Spleen (tissue), 7 donors: ENCODE measurements around the gene PPP1CA.
A peak's percentile ranks its signal among the peaks of the same experiment; 100 is the strongest.

ENCODE experiments used
- POLR2A ChIP-seq, 3 donors: fragments of 450-650 bp; IDR thresholded peaks; one replicate each; pipeline ENCODE4 v1.5.1; 2017; ENCODE audit warnings: antibody characterized with exemption in 3 of 3, mild to moderate bottlenecking in 1 of 3
- POLR2AphosphoS5 ChIP-seq, 3 donors: sonication (generic); formaldehyde crosslinking; IDR thresholded peaks; one replicate each; pipeline ENCODE4 v1.5.1; 2017; ENCODE audit warnings: antibody characterized with exemption in 3 of 3
- TF ChIP-seq, protein P1 (sequence below), 11 experiments: fragments of 200-600 bp in 7 of 11; fragments of 450-650 bp in 4 of 11; sonication (generic) in 4 of 11; IDR thresholded peaks in 8 of 11; conservative IDR thresholded peaks in 3 of 11; 1 replicate in 7 of 11; 2 replicates in 4 of 11; pipeline versions ENCODE4 v1.4.0 to v1.8.0; 2016 to 2021; ENCODE audit warnings: antibody characterized with exemption in 11 of 11, inconsistent platforms in 4 of 11, mild to moderate bottlenecking in 1 of 11
- donor health status: DM: no; HTN: no; CAD: no; lungs with moderate emphysema.
- donor health status: DM: no; HTN: no; CAD: no.
- donor health status: DM: no; HTN: no; CAD: no.

DNA sequence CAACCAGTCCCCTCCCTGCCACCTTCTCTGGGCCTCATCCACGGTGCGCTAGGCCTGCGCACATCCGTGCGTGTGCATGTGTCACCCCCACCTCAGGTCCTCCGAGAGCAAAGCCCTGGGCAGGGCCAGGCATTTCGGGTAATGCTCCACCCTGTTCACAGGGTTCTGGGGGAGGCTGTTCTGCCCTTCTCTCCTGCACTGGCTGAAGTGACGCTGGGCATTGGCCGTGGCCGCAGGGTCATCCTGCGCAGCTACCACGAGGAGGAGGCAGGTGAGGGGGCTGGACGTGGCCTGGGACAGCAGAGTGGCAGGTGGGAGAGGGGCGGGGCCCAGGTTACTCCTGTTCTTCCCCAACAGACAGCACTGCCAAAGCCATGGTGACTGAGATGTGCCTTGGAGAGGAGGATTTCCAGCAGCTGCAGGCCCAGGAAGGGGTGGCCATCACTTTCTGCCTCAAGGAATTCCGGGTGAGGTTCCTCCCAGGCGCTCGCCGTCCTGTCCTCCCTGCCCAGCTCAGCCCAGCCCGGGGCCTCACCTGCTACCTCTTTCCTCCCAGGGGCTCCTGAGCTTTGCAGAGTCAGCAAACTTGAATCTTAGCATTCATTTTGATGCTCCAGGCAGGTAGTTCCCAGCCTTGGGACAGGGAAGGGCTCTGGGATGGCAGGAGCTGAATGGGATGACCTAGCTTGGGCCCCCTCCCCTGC lies 6.0 kb downstream of the PPP1CA start:
- peak in 2 of 3 donors; percentile 4 to 70 for TF ChIP-seq POLR2AphosphoS5 (IDR thresholded peaks at IDR 0.05)
- no peak for TF ChIP-seq POLR2A (IDR thresholded peaks at IDR 0.05)
- TF ChIP-seq, protein P1, sequence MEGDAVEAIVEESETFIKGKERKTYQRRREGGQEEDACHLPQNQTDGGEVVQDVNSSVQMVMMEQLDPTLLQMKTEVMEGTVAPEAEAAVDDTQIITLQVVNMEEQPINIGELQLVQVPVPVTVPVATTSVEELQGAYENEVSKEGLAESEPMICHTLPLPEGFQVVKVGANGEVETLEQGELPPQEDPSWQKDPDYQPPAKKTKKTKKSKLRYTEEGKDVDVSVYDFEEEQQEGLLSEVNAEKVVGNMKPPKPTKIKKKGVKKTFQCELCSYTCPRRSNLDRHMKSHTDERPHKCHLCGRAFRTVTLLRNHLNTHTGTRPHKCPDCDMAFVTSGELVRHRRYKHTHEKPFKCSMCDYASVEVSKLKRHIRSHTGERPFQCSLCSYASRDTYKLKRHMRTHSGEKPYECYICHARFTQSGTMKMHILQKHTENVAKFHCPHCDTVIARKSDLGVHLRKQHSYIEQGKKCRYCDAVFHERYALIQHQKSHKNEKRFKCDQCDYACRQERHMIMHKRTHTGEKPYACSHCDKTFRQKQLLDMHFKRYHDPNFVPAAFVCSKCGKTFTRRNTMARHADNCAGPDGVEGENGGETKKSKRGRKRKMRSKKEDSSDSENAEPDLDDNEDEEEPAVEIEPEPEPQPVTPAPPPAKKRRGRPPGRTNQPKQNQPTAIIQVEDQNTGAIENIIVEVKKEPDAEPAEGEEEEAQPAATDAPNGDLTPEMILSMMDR (IDR thresholded peaks at IDR 0.05 in 8 of 11, conservative IDR thresholded peaks at IDR 0.05 in 3 of 11), result no peak
